T-helper 2 cell treated with Interferon-gamma antibody and Interleukin-4, amounts not matched to agents 100 ng/mL and 5 ng/mL, for 36 hours (primary cell): ENCODE measurements around the gene JARID2. TPM values are rescaled to one million over a fixed set of nuclear protein-coding genes. Genes with fewer than 3 reads are reported as not detected.
"Not testable (repeated sequence)": the region's sequence is repeated elsewhere in the genome, so short reads cannot be mapped to it uniquely, and the experiment has no call there.

Experiments used
- intact Hi-C: fragments of 100-400 bp; cut with micrococcal nuclease; formaldehyde crosslinking; loops from one replicate; pipeline ENCODE4 v1.15.1; 2023
- total RNA-seq: library from RNA; stranded (reverse); gene quantifications from 2 replicates; pipeline ENCODE4 v1.2.3, GENCODE V29; 2022

JARID2 gene
- total RNA-seq, 1 donor from 2014 or later: 32.0 TPM

DNA sequence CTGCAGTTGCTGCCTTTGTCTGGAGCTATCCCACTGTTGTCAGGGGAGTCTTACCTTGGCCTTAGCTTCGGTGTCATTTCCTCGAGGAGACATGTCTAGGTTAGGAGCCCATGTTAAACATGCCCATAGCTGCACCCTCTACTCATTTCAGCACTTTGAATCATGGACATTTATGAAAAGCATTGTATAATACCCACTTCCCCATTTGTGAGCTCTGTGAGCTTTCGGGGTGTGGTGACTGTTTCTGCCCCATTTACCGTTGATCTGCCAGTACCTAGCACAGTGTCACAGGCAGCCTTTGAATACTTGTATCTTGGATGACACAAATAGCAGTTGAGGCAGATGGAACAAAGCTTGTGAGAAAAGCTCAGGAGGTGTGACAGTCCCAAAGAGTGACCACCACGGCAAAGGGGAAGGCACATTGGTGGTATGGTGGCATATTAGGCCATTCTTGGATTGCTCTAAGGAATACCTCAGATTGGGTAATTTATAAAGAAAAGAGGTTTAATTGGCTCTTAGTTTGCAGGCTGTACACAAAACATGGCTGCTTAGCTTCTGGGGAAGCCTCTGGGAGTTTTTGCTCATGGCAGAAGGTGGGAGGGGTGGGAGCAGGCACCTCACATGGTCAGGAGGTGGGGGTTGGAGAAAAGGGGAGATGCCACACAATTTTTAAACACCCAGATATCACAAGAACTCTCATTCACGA lies 42.0 kb downstream of the JARID2 start:
- intact Hi-C loops: no loop called here

DNA sequence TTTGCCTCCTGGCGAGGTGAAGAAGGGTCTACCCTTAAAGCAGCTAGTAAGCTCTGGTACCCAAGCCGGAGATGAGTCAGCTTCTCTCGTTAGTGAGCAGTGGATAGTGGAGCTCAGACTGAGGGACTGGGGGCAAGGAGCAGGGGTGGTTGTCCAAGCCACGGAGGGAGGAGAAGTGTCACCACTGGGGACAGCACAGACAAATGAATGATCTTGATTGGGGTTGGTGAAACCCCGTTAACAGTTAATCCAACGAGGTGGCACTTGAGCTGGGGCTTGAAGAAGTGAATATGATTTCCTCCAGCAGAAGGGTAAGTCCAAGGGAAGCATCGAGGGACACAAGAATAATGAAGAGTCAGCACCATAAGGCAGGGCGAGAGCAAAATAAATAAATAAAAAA lies 43.0 kb downstream of the JARID2 start:
- intact Hi-C loops: no loop called here

DNA sequence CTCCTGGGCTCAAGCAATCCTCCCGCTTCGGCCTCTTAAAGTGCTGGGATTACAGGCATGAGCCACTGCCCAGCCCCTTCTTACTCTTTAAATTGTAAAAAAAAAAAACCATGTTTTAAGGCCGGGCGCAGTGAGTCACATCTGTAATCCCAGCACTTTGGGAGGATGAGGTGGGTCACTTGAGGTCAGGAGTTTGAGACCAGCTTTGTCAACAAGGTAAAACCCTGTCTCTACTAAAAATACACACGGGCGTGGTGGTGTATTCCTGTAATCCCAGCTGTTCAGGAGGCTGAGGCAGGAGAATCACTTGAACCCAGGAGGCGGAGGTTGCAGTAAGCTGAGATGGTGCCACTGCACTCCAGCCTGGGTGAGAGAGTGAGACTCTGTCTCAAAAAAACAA lies 43.6 kb downstream of the JARID2 start:
- intact Hi-C loops: not testable (repeated sequence)

DNA sequence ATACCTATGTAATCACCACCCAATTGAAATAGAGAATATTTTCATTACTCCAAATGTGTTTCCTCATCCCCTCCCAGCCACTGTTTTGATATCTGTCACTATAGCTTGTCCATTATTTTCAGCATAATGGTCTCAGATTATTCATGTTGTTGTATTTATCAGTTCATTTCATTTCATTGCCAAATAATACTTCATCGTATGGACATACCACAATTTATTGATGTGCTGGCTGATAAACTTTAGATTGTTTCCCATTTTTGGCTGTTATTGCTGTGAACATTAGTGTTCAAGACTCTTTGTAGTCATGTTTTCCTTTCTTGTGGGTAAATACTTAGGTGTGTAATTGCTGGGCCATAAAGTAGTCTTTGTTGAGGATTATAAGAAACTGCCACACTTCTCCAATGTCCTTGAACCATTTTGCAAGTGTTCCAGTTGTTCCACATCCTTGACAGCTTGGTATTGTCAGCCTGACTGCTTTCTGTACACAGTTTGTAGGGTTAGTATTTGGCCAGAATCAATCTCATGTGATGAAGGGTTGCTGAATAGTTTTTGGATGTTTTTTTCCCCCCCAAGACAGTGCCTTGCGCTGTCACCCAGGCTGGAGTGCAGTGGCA lies 44.3 kb downstream of the JARID2 start:
- intact Hi-C loops: no loop called here

DNA sequence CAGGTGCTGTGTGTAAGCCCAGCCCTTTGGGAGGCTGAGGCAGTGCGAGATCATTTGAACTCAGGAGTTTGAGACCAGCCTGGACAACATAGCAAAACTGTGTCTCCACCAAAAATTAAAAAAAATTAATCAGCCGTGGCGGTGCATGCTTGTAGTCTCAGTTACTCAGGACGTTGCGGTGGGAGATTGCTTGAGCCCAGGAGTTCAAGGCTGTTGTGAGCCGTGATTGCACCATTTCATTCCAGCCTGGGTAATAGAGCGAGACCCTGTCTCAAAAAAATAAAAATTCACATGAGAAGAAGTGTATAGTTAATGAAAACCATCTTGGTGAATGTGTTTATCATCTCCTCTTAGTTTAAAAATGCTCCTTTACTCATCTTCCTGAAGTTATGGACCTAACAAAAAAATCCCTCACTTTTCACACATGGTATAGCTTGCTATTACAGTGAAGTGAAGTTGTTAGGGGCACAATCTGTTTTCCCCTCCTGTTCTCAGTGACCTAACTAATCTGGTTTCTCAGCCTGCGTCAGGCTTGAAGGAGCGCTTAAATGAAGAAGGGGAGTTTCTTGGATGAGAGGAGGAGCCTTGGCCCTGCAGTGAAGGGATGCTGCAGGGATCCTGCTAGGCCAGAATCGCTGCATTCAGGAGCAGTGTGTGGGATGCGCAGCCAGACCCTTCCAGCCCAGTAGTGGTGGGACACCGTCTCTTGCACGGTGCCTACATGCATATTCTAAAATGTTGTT lies 45.3 kb downstream of the JARID2 start:
- intact Hi-C loops: no loop called here

DNA sequence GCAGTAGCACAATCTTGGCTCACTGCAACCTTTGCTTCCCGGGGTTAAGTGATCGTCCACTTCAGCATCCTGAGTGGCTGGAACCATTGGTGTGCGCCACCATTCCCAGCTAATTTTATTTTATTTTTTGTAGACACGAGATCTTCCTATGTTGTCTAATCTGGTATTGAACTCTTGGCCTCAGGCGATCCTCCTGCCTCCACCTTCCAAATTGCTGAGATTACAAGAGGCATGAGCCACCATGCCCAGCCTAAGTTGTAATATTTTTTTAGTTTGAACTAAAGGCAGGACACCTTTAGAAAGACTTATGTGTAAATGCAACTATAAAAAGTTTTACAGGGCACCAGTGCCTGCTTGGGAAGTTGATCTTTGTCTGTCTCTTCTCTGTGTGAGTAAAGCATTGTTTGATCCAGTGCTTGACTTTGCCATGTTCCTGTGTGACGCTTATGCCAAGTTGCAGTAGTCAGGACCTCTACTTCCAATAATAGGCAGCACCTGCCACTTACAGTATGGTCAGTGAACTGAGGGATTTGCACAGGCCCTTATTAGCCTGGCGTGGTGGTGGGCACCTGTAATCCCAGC lies 46.9 kb downstream of the JARID2 start:
- intact Hi-C loops: no loop called here

DNA sequence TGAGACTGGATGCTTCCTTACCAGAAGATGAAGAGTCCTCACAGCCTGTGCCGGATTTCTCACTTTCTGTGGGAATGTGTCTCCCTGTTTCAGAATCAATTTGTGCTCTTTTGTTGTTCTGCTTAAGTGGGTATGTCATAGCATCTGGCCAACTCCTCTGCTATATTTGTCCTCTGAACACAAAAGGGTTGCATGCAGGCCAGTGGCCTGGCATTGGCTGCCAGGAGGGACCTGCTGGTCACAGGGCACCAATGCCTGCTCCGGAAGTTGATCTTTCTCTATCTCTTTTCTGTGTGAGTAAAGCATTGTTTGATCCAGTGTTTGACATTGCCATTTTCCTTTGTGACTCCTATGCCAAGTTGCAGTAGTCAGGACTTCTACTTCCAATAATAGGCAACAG lies 47.8 kb downstream of the JARID2 start:
- intact Hi-C loops: no loop called here

DNA sequence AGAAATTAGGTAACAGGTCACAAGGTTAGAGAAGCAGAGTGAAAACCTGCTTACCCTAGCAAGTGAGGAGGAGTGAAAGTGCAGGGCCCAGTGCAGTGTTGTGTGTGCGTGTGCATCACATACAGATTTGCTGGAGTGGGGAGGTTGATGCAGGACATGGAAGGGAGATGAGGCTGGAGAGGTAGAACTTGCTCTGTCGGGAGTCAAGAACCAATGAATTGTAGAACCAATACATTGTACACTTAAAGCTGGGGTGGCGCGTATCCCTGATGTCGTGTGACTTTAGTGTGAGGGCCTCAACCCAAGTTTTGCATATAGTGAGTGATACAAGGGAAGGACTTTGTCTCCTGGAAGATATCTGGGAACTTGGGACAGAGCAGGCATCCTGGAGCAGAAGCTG lies 48.6 kb downstream of the JARID2 start:
- intact Hi-C loops: no loop called here

DNA sequence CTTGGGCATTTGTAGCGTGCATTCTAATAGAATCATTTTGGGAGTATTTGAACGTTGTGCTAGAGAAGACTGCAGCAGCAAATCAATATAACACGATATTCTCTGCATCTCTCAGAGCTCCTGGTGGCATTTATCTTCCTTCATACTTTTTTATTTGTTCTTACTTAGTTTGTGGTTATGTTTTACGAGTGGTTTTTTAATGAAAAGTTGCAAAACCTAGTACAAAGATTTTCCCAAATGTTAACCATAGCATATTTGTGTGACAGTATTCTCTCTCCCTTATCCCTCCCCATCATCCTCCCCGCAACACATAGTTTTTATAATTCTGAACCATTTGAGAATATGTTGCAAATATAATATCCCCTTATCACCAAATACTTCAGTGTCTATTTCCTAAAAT lies 50.4 kb downstream of the JARID2 start:
- intact Hi-C loops: loop anchor here (2.0 to 5.0 kb wide), 2 partner anchors 46 to 51 kb away; no protein-coding TSS in a partner anchor

DNA sequence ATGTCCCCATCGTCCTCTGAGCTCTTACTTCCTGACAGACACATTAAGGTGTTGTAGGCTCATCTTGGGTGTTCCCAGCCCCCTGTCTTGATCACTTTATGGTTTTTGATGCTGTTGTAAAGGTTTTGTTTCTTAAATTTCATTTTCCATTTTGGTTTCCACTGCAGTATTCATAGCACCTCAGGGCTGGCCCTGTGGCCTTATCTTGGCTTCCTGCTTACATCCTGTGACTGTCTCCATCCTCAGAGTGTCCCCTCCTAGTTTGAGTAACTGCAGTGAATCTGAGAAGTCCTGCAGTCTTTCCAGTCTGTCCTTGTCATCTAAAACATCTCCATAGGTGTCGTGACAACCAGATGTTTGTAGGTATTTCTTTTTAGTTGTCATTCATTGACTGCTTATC lies 50.9 kb downstream of the JARID2 start:
- intact Hi-C loops: loop anchor here (2.0 to 5.0 kb wide), 2 partner anchors 46 to 52 kb away; no protein-coding TSS in a partner anchor

DNA sequence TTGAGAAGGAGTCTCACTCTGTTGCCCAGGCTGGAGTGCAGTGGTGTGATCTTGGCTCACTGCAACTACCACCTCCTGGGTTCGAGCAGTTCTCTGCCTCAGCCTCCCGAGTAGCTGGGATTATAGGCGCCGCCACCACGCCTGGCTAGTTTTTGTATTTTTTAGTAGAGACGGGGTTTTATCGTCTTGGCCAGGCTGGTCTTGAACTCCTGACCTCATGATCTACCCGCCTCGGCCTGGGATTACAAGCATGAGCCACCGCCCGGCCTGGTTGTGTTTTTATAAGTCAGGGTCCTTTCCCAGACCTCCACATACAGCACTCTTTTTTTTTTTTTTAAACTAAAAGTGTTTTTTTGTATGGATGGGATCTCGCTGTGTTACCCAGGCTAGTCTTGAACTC lies 51.3 kb downstream of the JARID2 start:
- intact Hi-C loops: loop anchor here (2.0 to 5.0 kb wide), 2 partner anchors 45 to 52 kb away; no protein-coding TSS in a partner anchor

DNA sequence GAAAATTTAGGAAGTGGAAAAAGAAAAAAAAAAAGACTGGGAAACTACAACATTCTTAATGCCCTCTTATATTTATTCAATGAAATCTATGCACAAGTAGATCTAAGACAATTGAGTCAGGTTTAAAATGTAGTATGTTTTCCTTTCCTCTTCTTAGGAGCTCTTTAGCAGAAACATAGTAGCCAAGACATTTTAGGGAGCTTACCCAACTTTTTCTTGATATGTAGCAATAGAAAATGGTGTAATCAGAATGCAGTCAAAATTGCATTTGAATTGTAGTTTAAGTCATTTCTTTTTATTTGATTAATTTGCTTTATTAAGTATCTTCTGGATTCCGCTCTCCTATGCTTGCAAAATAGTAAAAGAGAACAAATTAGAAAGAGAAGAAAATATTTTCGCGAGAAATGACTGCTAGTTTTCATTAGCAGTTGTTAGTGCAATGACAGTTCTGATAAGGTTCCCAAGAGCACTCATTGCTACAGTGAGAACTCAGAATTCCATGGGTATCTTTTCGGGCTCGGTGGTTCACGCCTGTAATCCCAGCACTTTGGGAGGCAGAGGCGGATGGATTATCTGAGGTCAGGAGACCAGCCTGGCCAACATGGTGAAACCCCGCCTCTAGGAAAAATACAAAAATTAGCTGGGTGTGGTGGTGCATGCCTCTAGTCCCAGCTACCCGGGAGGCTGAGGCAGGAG lies 52.2 kb downstream of the JARID2 start:
- intact Hi-C loops: loop anchor here (2.0 to 5.0 kb wide), 2 partner anchors 44 to 53 kb away; no protein-coding TSS in a partner anchor

DNA sequence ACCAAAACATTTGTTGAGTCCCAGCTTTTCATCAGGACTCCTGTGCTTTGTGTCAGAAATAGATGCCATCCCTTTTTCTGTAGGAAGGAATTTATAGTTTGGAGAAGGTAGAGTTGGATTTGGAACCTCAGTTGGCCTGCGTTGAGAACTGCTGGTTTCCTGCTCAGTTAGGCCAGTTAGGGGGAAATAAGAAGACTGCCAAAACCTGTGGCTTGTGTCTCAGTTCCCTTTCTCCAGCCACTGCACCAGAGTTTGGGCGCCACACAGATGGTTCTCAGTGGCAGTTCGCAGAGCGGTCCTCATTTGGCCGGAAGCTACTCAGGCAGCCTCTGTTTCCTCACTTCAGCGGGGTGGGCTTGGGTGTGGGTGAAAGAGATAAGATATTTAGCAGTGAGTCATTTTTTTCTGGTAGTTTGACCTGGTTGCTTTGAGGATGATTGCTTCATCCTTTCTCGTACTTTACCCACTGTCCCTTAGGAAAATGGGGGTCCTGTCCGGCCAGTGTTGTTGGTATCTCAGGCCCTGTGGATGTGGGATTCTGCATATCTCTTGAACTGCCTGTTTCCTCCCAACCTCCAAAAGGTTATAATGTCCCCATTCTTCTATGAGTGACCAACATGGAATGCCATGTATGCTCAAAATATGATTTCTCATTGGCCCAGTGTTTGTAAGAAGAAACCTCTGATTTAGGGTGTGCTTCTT lies 53.7 kb downstream of the JARID2 start:
- intact Hi-C loops: loop anchor here (5.0 kb wide), 1 partner anchor 43 kb away; no protein-coding TSS in a partner anchor

DNA sequence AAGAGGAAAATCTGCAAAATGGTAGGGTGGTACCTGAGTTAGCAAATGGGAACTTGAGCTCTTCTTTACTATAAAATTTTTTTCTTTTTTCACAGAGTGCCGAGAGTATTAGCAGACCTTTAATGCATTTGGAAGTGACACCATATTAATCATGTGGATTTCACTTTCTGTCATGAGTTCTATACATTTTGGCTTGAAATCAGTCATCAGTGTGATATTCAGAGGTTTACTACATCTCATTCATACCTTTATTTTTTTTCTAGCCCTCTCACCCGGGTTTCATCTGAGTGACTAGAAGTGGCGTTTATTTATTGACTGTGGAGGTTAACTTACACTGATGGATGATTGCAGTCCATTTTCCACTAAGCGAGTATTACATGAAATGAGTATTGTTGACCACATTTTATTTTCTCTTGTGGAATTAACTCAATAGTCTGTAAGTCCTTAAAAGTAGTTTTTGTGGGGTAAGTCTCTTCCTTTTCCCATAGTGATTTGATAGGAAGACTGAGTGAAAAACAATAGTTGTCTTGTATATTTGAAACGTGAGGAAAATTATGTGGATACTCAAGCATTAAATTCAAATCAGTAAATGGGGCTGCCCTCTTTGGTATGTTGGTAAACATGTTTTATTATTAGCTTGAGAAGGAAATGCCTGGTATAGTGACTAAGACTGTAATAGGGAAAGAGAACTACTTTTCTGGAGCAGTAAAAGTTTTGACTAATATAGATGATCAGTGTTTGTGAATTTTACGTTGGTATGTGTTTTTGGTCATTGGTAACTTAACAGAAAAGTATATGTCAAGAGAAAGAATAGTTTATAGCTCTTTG lies 55.5 kb downstream of the JARID2 start:
- intact Hi-C loops: no loop called here

DNA sequence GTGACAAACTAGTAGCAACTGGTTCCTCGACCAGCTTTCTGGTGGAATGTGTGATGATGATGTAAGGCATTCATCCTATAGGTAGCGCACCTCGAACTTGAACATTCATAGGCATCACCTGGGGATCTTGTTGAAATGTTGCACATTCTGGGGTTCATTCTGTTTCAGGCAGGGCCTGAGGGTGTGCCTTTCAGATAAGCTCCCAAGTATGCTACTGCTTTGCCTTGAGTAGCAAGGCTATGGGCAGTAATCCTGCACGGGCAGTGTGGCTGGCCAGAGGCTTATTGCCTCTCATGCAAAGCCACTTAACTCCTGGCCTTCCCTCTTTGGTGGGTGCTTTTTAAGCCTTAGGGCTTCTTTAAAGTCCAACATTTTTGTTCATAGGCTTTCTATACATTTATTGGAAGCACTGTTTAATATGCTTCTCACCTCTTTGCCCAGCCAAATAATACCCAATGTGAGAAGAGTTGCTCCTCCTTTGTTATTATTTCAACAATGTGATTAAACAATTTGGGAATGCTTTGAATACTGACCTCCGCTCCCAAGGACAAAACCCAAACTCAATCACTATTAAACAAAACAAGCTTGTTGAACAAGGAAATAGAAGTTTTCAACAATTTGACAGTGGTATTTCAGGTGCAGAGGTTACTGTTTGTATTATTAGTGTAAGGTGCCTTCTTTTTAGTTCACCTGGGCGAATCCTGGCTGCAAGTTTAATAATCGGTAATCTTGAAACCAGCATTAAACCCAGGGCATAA lies 57.5 kb downstream of the JARID2 start:
- intact Hi-C loops: no loop called here

DNA sequence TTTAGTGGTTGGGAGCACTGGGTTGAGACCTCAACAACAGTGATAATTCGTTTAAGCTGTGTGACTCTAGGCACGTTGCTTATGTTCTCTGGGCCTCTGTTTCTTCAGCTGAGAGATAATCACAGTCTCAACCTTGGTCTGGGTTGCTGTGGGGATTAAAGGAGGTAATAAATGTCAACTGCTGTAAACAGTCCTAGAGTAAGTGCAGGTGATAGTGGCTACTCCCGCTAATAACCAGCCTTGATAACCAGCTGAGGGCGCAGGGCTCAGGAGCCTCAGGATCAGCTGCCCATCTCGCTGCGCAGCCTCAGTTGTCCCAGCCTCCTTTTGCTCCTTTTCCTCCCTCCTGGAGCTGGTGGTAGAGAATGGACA lies 58.0 kb downstream of the JARID2 start:
- intact Hi-C loops: no loop called here

DNA sequence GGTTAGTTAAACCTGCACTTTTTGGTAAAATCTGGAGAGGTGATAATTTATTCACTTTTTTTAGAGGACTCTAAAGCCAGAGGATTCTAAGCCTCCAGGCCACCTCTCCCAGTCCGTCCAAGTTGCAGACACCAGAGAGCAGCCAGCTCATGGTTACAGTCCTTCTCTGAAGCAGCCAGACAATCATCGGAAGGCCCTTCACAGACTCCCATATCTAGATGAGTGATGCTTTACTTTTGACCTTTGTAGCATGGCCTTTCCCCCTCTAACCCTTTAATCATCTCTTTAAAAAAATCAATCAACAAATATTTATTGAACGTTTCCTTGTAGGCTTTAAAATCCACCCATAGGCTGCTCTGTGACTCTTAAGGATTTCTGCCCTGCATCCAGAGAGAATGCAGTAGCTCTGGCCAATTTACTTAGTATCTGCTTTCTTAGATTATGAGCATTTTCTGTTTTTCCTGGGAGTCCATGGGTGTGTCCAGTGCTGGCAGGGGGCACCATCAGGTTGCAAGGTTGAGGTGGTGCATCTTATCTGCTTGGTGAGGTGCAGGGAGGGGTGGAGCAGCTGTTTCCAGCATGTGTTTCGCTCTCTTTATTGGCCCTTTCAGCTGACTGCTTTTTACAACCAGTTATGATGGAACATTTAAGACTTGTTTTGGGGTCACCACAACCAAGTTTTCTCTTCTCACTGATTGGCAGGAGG lies 58.6 kb downstream of the JARID2 start:
- intact Hi-C loops: loop anchor here (5.0 kb wide), 1 partner anchor 93 kb away; no protein-coding TSS in a partner anchor

DNA sequence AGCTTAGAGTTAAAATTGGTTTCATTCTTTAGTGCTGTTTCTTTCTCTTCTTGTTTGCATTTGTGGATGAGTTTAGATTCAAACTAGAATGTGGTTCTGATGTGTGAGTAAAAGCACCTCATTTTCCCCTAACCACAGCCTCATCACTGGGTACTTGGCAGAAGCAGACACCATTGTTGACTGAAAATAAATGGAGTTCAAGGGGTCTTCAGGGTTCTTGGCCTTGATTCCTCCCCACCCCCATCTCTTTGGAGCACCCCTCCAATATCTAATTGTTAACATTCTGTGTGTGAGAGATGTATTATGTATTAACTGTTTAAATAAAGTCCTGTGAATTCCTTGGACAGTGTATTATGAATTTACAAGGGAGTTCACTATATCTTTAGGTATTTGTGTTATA lies 59.6 kb downstream of the JARID2 start:
- intact Hi-C loops: loop anchor here (5.0 kb wide), 1 partner anchor 92 kb away; no protein-coding TSS in a partner anchor
